ENCODE measurements around the gene CEP41. TPM values are rescaled to one million over a fixed set of nuclear protein-coding genes. Genes with fewer than 3 reads are reported as not detected.

CEP41 gene, protein sequence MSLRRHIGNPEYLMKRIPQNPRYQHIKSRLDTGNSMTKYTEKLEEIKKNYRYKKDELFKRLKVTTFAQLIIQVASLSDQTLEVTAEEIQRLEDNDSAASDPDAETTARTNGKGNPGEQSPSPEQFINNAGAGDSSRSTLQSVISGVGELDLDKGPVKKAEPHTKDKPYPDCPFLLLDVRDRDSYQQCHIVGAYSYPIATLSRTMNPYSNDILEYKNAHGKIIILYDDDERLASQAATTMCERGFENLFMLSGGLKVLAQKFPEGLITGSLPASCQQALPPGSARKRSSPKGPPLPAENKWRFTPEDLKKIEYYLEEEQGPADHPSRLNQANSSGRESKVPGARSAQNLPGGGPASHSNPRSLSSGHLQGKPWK
- total RNA-seq: 1 to 10 TPM; 6.2 to 7.0 TPM
- long read RNA-seq, full-length matches to known transcripts: 2 of 3 reads
- long read RNA-seq, partial matches to known transcripts: 0 of 3 reads
- long read RNA-seq, other reads (novel, unspliced or antisense): 1 of 3 reads

DNA sequence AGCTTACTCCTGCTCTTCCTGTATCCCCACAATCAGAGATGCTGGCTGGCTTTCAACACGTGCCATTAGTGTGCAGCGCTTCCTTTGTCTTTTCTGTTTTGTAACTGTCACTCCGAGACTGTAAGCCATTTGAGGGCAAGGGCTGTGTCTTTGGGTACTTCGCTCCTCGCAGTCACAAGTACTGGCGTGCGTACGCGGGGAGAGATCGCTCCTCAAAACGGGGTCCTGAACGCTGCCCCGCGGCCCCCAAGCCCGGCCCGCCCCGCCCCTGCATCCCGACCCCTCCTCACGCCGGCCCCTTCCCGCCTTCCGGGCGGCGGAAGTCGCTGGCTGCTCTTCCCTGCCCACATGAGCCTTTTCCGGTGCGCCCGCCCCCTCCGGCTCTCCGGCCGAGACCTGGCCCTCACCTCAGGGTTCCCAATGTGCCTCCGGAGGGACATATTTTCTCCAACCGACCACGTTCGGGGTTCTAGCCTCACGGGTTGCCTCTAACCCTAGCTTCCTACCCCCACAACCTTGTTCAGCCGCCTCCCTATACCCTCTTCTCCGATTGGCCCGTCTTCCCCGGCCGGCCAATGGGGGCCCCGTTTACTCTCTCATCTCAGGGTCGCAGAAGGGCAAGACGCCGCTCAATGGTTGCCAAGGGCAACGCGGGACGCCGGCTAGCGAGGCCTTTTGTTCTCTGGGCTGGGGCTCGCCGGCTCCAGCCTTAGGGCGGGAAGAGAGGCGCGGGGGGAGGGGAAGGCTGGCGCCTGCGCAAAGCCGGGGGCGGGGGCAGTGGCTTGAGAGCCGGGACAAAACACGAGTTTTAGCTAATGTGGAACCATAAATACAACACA, at the start of gene CEP41:
CEP41 (minus strand) TSS at position 490 of the 839 bp plus-strand sequence; CDS start at position 440, 50 bp downstream.
- peak; percentile 99 to 100 for ATAC-seq
- peak; percentile 99 for DNase-seq
- intact Hi-C loops (cut with DNase I): no loop called here

DNA sequence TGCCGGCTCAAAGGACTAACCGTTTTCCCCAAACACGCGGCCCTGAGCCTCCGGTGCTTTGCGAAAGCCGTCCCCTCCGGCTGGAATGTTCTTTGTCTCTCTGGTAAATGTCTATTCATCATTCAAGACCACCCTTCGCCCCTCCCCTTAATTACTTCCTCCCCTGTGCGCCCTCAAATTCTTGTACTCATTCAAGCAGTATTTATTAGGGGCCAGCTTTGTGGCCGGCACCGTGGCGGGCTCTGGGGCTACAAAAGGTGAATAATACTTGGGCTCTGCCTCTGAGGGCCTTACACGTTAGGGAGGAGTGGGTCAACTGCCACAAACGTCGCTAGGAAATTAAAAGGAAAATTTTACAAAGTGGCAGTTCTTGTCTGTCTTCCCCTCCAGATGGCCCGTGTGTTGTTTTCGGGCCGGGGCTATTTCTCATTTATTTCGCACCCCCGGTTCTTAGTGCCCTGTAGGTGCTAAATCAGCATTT, 49.5 kb upstream of the CEP41 start:
- ATAC-seq: no peak
- intact Hi-C loops (cut with DNase I): loop anchor here in 1 of 2 donors (10.0 kb wide), 1 partner anchor 174 kb away; the partner anchor contains the start of gene COPG2

DNA sequence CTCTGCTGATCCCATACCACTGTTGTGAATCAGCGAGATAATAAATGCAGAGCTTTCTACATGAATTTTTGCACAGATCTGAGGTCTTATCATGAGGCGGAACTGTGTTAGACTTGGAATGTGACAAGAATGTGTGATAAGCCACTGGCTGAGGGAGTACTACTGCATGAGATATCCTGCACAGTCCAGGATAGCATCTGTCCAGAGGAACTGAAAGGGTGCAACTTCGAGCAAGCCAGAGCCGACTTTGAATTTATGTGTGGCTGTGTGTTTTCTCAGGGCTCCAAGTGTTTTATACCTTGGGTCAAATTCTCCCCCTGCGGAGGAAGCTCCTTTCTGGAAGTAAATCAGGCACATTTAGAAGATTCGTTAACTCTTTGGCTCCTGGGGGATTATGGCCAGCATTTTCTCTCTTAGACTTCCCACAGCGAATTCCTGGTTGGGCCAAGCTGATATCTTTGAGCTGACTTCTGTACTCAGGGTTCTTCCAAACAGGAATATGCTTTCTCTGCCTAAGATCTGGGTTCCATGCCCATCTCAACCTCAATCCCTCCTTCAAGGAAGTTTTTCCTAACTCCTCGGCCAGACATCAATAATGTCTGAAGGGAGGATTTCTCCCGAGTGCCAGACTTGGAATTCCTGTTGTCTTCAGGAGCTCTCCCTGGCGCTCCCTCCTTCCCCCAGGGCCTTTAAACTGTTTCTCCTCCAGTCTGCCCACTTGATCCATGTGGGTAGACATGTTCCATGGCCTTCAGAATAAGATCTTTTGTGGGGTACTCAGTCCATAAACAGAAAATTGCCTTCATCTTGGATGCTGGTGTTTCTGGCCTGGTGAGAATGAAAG, 48.5 kb upstream of the CEP41 start:
- DNase-seq: no peak
- ATAC-seq: no peak
- intact Hi-C loops (cut with DNase I): loop anchor here in 1 of 2 donors (5.0 kb wide), 1 partner anchor 233 kb away; no protein-coding TSS in a partner anchor

More for the DNA sequence above, 49.5 kb upstream of the CEP41 start:
- no peak for DNase-seq

DNA sequence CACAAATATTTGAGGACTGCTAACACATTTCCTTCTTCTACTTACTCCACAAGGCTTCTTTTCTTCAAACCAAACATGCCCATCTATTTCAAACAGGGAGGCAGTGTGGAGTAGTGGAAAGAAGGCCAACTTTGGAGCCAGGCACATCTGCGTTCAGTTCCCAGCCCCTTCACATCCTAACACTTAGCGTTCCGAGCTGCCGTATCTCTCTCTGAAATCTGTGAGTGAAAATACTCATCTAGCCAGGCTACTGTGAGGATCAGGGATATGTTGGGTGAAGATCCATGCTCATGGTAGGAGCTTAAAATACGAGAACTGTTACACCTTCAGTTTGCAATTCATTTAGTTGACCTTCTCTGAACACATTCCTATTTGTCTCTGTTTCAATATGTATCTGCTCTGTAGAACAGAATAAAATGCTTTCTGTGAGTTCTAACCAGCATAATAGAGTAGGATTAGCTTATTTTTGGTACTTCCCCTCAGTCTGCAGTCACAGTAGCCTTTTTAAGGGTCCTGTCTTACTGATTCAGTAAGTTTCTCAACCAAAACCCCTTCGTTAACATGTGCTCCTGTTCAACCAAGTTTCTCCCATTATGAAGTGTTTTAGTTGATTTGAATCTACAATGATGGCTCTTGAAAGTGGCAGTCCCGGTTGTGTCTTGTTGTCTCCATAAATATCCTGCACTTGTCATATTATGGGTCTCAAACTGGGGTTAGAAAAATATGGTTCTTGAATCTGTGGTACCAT, 47.8 kb upstream of the CEP41 start:
- ATAC-seq (no peak), DNase-seq (no peak)
- intact Hi-C loops (cut with DNase I): loop anchor here in 1 of 2 donors (5.0 kb wide), 1 partner anchor 234 kb away; no protein-coding TSS in a partner anchor

DNA sequence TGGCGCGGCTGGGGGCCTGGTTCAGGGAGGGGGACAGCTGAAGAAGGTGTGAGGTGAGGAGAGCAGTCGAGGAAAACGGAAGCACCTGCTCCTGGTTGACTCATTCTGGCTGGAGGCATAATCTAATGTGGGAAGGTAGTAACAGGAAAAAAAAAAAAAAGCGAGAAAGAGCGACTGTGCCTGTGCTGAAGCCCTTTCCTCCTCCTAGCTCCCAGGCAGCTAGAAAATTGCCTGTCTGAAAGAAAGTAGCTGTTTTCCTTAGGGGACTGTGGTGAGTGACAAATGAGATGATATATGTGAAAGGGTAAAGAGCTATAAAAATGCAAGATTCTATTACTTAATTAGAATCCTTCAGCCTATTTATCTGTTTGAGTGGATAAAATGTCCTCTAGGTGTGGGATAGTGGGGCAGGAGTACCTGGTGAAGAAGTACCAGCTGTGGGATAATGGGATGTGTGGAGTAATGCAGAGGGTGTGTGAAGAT, 46.2 kb upstream of the CEP41 start:
- intact Hi-C loops (cut with DNase I): loop anchor here in 1 of 2 donors (5.0 kb wide), 1 partner anchor 235 kb away; no protein-coding TSS in a partner anchor
- DNase-seq (no peak), ATAC-seq (no peak)

DNA sequence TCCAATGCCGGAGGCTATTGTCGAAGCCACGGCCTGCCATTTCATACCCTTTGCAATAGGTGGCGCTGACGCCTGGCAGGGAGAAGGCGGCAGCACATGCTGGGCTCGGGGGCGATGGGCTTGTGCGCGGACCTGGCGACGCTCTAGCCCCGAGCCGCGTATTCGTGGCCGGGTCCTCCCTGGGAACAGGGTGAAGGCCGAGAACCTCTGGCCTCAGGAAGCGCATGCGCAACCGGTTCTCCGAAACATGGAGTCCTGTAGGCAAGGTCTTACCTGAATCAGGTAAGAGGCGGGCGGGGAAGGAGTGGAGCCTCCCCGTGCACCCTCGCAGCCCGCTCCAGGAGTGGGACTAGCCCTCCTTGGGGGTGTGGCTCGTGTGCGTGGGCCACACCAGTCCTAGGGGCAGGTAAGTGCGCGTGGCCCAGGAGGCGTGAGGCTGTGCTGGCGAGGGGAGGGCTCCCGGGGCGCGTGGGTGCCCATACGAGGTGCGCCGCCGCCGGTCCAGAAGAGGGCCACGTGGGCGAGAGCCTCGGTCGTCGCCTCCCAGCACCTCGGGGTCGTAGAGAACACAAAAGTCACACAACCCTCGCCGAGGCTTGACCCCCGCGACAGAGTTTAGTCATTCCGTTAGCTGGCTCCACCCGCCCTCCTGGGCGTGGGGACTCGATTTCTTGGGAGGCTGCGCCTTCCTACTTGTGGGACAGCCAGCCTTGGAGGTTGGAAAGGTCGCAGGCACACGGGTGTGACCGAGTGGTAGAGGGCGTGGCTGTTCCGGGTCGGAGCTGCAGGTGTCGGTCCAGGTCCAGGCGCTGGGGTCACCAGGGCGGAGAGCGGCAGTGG, 45.5 kb upstream of the CEP41 start:
- peak; percentile 66 for DNase-seq
- intact Hi-C loops (cut with DNase I): loop anchor here in 1 of 2 donors (5.0 kb wide), 1 partner anchor 236 kb away; no protein-coding TSS in a partner anchor
- ATAC-seq: peak; percentile 53 to 68

DNA sequence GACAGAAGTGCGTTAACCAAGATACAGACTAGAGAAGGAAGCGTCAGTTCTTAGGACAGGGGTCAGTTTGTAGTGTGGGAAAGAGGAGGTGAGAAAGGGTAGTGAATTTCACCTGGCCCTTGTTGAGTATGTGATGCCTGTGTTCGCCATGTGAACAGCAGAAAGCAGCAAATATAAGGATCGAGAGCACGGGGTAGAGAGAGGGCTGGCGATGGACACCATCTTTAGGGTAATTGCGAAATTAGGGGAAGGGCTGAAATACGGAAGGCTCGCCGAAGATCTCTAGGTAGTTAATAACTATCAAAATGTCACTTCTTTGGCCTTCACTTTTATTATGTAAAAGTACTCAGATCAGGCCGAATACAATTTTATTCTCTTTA, 44.9 kb upstream of the CEP41 start:
- no peak for ATAC-seq
- DNase-seq: no peak
- intact Hi-C loops (cut with DNase I): loop anchor here in 1 of 2 donors (5.0 kb wide), 1 partner anchor 237 kb away; no protein-coding TSS in a partner anchor

DNA sequence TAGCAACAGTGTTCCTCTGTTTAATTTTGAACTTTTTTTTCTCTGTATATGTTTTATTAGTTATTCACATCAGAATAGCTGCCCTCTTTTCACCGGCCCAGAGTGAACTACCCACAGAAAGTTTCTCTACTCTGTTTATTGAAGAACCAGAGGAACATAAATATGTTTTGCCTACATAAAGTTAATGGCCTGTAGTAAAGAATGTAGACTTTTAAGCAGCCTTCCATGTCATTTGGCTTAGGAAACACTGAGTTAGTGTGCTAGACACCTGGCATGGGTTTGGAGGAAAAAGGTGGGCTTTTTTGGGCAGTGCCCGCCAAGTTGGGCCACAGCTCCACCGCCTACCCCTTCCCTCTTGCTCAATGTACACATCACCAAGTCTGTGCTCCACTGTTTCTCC, 42.2 kb upstream of the CEP41 start:
- intact Hi-C loops (cut with DNase I): no loop called here
- ATAC-seq (no peak), DNase-seq (no peak)

DNA sequence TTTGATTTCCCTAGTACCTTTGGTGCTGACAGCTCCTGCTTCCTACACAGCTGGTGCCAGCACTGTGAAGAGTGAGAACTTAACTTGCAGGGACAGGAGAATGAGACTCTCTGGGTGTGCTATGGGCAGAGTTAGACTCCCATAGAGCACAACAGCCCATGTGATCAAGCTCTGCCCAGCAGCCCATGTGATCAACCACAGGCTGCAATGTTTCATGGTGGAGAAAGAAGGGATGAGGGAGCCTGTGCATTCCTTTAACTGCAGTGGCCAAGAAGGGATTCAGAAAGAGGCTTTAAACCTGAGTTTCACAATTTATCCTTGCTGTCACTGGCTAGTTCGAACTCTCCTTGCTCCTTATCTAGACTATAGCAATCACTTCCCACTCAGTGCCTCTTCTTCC, 41.1 kb upstream of the CEP41 start:
- ATAC-seq (peak; percentile 41 to 63), DNase-seq (no peak)
- intact Hi-C loops (cut with DNase I): no loop called here

DNA sequence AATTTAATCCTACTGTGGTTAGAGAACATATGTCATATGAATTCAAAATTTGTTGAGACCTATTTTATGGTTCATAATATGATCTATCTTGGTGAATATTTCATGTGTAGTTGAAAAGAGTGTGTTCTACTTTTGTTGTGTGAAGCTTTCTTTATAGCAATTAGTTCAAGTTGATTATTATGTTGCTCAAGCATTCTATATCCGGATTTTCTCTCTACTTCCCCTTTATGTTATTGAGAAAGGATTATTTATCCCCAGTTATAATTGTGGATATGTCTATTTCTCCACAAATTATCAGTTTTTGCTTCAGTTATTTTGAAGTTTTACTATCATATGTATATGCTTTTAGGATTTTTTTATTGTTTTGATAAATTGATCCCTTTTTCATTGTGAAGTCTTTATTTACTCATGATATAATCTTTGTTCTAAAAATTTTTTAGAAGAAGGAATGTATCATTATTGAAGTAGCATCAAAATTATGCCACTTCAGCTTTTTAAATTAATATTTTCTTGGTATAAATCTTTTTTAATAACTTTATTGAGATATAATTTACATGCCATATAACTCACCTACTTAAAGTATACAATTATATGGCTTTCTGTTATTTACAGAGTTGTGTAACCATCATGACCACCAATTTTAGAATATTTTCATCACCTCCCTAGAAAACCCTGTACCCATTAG, 39.0 kb upstream of the CEP41 start:
- intact Hi-C loops (cut with DNase I): no loop called here
- no peak for ATAC-seq

DNA sequence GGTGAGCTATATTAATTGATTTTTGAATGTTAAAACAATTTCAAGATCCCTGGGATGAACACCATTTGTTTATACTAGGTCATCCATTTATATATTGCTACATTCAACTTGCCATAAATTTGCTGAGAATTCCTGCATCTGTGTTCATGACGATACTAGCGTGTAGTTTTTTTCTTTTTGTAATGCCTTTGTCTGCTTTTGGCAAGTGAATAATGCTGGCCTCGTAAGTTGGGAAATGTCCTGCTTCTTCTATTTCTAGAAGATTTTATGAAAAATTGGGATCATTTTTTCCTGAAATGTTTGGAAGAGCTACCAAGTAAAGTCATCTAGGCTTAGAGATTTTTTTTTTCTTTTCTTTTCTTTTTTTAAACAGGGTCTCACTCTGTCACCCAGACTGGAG, 38.2 kb upstream of the CEP41 start:
- intact Hi-C loops (cut with DNase I): no loop called here
- DNase-seq (no peak), ATAC-seq (no peak)

More for the DNA sequence above, 39.0 kb upstream of the CEP41 start:
- DNase-seq: no peak

DNA sequence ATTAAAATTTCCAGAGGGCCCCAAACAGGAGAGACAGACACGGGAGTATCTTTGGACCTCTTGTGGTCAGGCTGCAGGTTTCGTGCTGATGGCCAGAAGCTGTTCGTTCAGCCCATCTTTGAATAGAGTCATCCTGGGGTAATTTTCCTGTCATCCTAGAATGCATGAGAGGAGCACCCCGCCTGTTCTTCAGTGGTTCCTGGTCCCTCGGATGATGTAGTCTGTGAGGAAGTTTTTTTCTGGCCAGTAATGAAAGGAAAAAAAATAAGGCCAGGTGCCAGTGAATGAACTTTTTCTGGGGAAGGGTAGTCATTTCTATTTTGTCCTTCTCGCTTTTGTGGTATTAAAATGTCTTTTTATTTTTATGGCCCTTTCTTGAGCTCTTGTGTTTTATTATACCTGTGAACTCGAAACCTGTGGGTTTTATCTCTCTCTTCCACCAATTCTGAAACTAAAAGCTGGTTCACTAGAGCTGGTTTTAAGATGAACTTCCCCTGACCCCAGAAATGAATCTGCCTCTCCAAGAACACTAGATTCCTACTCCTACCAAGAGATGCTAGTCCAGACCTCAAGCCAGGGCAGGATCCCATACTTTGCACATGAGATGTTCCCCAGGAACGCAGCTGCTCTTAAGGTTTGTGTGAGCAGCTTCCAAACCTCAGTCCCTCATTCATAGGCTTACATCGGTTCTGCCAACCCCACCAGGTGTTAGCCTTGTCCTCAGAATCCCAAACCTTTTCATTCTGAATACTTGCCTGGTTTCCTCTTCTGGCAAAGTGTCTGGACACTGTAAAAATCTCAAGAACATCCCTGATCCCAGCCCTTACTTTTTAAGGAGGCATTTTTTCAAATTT, 35.7 kb upstream of the CEP41 start:
- no peak for DNase-seq
- intact Hi-C loops (cut with DNase I): no loop called here
- ATAC-seq: no peak

DNA sequence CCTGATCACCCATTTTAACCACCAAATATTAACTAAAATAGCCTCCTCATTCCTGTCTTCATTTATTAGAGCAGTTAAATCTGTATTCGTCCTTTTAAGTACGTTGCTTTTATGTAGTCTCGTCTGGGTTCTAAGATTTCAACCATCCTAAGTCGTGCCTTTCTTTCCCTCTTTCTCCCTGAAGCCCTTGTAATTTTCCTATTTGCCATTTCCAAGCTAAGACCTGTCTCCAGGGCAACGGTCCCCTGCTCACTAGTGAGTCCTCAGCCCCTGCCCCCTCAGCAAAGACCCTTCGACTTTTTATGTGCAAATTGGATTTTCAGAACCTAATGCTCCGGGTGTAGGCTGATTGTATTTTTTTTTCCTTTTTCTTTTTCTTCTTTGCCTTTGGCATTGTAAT, 35.0 kb upstream of the CEP41 start:
- intact Hi-C loops (cut with DNase I): no loop called here
- DNase-seq (no peak), ATAC-seq (no peak)

DNA sequence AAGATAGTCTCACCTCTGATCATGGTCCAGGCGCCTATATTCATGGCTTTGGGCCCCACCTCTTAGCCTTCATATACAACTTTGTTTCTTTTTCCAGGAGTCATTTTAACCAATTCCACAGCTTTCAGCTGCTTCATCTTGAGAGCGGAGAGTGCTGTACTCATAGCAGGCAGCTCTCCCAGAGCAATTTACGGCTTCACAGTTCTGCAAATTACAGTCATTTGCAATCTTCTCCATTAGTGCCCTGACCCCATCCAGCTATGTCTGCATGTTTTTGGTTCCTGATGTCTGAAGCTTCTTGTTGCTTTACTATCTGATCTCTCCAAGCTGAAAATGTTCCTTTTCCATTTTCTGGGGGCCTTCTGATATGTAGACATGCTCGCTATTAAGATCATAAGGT, 33.1 kb upstream of the CEP41 start:
- DNase-seq: no peak
- intact Hi-C loops (cut with DNase I): no loop called here
- no peak for ATAC-seq

DNA sequence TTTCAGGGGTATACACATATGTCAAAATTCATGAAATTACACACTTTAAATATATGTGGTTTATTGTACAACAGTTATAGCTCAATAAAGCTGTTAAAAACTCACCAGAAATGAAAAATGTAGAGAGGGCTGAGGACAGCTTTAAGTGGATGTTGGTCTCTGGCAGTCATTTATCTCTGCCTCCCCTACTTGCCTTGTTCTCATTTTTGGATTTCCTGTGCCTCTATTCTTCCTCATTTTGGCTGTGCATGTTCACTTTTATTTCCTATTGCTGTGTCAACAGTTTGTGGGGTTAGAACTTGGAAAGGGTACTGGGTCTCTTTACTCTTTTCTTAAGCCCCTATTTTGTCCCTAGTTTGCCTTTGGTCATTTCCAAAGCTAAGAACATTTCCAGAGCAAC, 32.5 kb upstream of the CEP41 start:
- ATAC-seq (no peak), DNase-seq (no peak)
- intact Hi-C loops (cut with DNase I): no loop called here

All from left cardiac atrium (tissue), 4 donors.